Measurements from ENCODE around the gene CMPK1.

Gene CMPK1

GRCh38 chr1:47395433-47395832 is 61.8 kb downstream of the CMPK1 start:
- H3K36me3 Mint-ChIP-seq = peaks cover 1% of the 10 kb centered on the region
- ATAC-seq (ENCODE audit: low read depth) (no peak), DNase-seq (ENCODE audit: low spot score in 2 of 2) (no peak)
- H3K27ac Mint-ChIP-seq = no peak overlapping the region
- H3K9me3 Mint-ChIP-seq = no peaks in the 10 kb centered on the region
- peaks cover 3% of the 10 kb centered on the region for H3K4me1 Mint-ChIP-seq
- H3K4me3 Mint-ChIP-seq = no peak overlapping the region
- H3K27me3 Mint-ChIP-seq = peaks cover 13% of the 10 kb centered on the region

GRCh38 chr1:47396671-47397196 is 63.1 kb downstream of the CMPK1 start:
- peaks cover 3% of the 10 kb centered on the region for H3K4me1 Mint-ChIP-seq
- DNase-seq (ENCODE audit: low spot score in 2 of 2) (no peak), ATAC-seq (ENCODE audit: low read depth) (no peak)
- peaks cover 1% of the 10 kb centered on the region for H3K36me3 Mint-ChIP-seq
- no peaks in the 10 kb centered on the region for H3K9me3 Mint-ChIP-seq
- no peak overlapping the region for H3K27ac Mint-ChIP-seq
- H3K27me3 Mint-ChIP-seq = peaks cover 12% of the 10 kb centered on the region
- H3K4me3 Mint-ChIP-seq = no peak overlapping the region

GRCh38 chr1:47399138-47399845 is 65.7 kb downstream of the CMPK1 start:
- Mint-ChIP-seq H3K4me3 (no peak overlapping the region), H3K36me3 (peaks cover 1% of the 10 kb centered on the region), H3K9me3 (no peaks in the 10 kb centered on the region), H3K4me1 (peaks cover 3% of the 10 kb centered on the region), H3K27ac (no peak overlapping the region), H3K27me3 (peaks cover 12% of the 10 kb centered on the region)
- ATAC-seq (ENCODE audit: low read depth) (peak; percentile 95), DNase-seq (ENCODE audit: low spot score in 2 of 2) (peak in 1 of 2 donors; percentile 9)

- no peaks in the 10 kb centered on the region for H3K9me3 Mint-ChIP-seq
- H3K4me3 Mint-ChIP-seq = no peak overlapping the region
- H3K36me3 Mint-ChIP-seq = peaks cover 1% of the 10 kb centered on the region
- peaks cover 3% of the 10 kb centered on the region for H3K4me1 Mint-ChIP-seq
- DNase-seq (ENCODE audit: low spot score in 2 of 2) (no peak), ATAC-seq (ENCODE audit: low read depth) (no peak)
- peaks cover 12% of the 10 kb centered on the region for H3K27me3 Mint-ChIP-seq
- no peak overlapping the region for H3K27ac Mint-ChIP-seq
Measured at GRCh38 chr1:47399846-47400155, 66.2 kb downstream of the CMPK1 start.

- Mint-ChIP-seq H3K27ac (no peak overlapping the region), H3K9me3 (no peaks in the 10 kb centered on the region), H3K27me3 (peaks cover 15% of the 10 kb centered on the region), H3K4me3 (no peak overlapping the region), H3K36me3 (peaks cover 1% of the 10 kb centered on the region), H3K4me1 (peaks cover 3% of the 10 kb centered on the region)
- ATAC-seq (ENCODE audit: low read depth) = no peak
- no peak for DNase-seq (ENCODE audit: low spot score in 2 of 2)
Measured at GRCh38 chr1:47401761-47402160, 68.2 kb downstream of the CMPK1 start.

- Mint-ChIP-seq H3K9me3 (no peaks in the 10 kb centered on the region), H3K27ac (no peak overlapping the region), H3K4me3 (no peak overlapping the region), H3K4me1 (peaks cover 3% of the 10 kb centered on the region), H3K36me3 (no peaks in the 10 kb centered on the region), H3K27me3 (peaks cover 12% of the 10 kb centered on the region)
- ATAC-seq (ENCODE audit: low read depth) = no peak
- DNase-seq (ENCODE audit: low spot score in 2 of 2) = no peak
Measured at GRCh38 chr1:47402591-47402990, 69.0 kb downstream of the CMPK1 start.

- no peak for DNase-seq (ENCODE audit: low spot score in 2 of 2)
- Mint-ChIP-seq H3K4me1 (peaks cover 3% of the 10 kb centered on the region), H3K27ac (no peak overlapping the region), H3K27me3 (peaks cover 12% of the 10 kb centered on the region), H3K9me3 (no peaks in the 10 kb centered on the region), H3K36me3 (no peaks in the 10 kb centered on the region), H3K4me3 (no peak overlapping the region)
- ATAC-seq (ENCODE audit: low read depth) = no peak
Measured at GRCh38 chr1:47403321-47403910, 69.8 kb downstream of the CMPK1 start.

GRCh38 chr1:47405697-47406096 is 72.1 kb downstream of the CMPK1 start:
- no peak for DNase-seq (ENCODE audit: low spot score in 2 of 2)
- Mint-ChIP-seq H3K36me3 (no peaks in the 10 kb centered on the region), H3K27ac (no peak overlapping the region), H3K27me3 (peaks cover 15% of the 10 kb centered on the region), H3K9me3 (no peaks in the 10 kb centered on the region), H3K4me3 (no peak overlapping the region), H3K4me1 (no peaks in the 10 kb centered on the region)
- no peak for ATAC-seq (ENCODE audit: low read depth)

- Mint-ChIP-seq H3K9me3 (no peaks in the 10 kb centered on the region), H3K27me3 (peaks cover 13% of the 10 kb centered on the region), H3K4me3 (no peak overlapping the region), H3K36me3 (no peaks in the 10 kb centered on the region), H3K4me1 (no peaks in the 10 kb centered on the region), H3K27ac (no peak overlapping the region)
- ATAC-seq (ENCODE audit: low read depth) (no peak), DNase-seq (ENCODE audit: low spot score in 2 of 2) (no peak)
Measured at GRCh38 chr1:47406966-47407365, 73.4 kb downstream of the CMPK1 start.

GRCh38 chr1:47407481-47407880 is 73.9 kb downstream of the CMPK1 start:
- Mint-ChIP-seq H3K36me3 (no peaks in the 10 kb centered on the region), H3K4me3 (no peak overlapping the region), H3K4me1 (no peaks in the 10 kb centered on the region), H3K9me3 (no peaks in the 10 kb centered on the region), H3K27me3 (peaks cover 12% of the 10 kb centered on the region), H3K27ac (no peak overlapping the region)
- no peak for DNase-seq (ENCODE audit: low spot score in 2 of 2)
- no peak for ATAC-seq (ENCODE audit: low read depth)

- no peaks in the 10 kb centered on the region for H3K4me1 Mint-ChIP-seq
- DNase-seq (ENCODE audit: low spot score in 2 of 2) = no peak
- H3K4me3 Mint-ChIP-seq = no peak overlapping the region
- no peak for ATAC-seq (ENCODE audit: low read depth)
- H3K9me3 Mint-ChIP-seq = no peaks in the 10 kb centered on the region
- H3K36me3 Mint-ChIP-seq = peaks cover 1% of the 10 kb centered on the region
- H3K27ac Mint-ChIP-seq = no peak overlapping the region
- peaks cover 17% of the 10 kb centered on the region for H3K27me3 Mint-ChIP-seq
Measured at GRCh38 chr1:47409311-47410067, 75.9 kb downstream of the CMPK1 start.

- Mint-ChIP-seq H3K9me3 (no peaks in the 10 kb centered on the region), H3K4me3 (no peak overlapping the region), H3K27me3 (peaks cover 16% of the 10 kb centered on the region), H3K4me1 (no peaks in the 10 kb centered on the region), H3K27ac (no peak overlapping the region), H3K36me3 (peaks cover 1% of the 10 kb centered on the region)
- ATAC-seq (ENCODE audit: low read depth) (no peak), DNase-seq (ENCODE audit: low spot score in 2 of 2) (no peak)
Measured at GRCh38 chr1:47410068-47410455, 76.5 kb downstream of the CMPK1 start.

- peaks cover 20% of the 10 kb centered on the region for H3K27me3 Mint-ChIP-seq
- no peaks in the 10 kb centered on the region for H3K4me1 Mint-ChIP-seq
- no peaks in the 10 kb centered on the region for H3K9me3 Mint-ChIP-seq
- H3K27ac Mint-ChIP-seq = no peak overlapping the region
- no peak for DNase-seq (ENCODE audit: low spot score in 2 of 2)
- no peak for ATAC-seq (ENCODE audit: low read depth)
- H3K36me3 Mint-ChIP-seq = peaks cover 1% of the 10 kb centered on the region
- no peak overlapping the region for H3K4me3 Mint-ChIP-seq
Measured at GRCh38 chr1:47411436-47411835, 77.8 kb downstream of the CMPK1 start.

GRCh38 chr1:47412437-47412836 is 78.8 kb downstream of the CMPK1 start:
- peaks cover 24% of the 10 kb centered on the region for H3K27me3 Mint-ChIP-seq
- DNase-seq (ENCODE audit: low spot score in 2 of 2) = no peak
- H3K36me3 Mint-ChIP-seq = peaks cover 1% of the 10 kb centered on the region
- no peak for ATAC-seq (ENCODE audit: low read depth)
- H3K4me1 Mint-ChIP-seq = peaks cover 3% of the 10 kb centered on the region
- no peak overlapping the region for H3K4me3 Mint-ChIP-seq
- no peaks in the 10 kb centered on the region for H3K9me3 Mint-ChIP-seq
- no peak overlapping the region for H3K27ac Mint-ChIP-seq

Data from memory B cell (primary cell).